GM19351 (cell line): Measurements from ENCODE around the gene PRR23E.

Experiments
- ATAC-seq: cut with Tn5 transposase; IDR thresholded peaks from one replicate; pipeline ENCODE4 v1.9.1; 2021; ENCODE audit warnings: mild to moderate bottlenecking, moderate library complexity; ENCODE audit not compliant: unreplicated experiment

Gene PRR23E

DNA sequence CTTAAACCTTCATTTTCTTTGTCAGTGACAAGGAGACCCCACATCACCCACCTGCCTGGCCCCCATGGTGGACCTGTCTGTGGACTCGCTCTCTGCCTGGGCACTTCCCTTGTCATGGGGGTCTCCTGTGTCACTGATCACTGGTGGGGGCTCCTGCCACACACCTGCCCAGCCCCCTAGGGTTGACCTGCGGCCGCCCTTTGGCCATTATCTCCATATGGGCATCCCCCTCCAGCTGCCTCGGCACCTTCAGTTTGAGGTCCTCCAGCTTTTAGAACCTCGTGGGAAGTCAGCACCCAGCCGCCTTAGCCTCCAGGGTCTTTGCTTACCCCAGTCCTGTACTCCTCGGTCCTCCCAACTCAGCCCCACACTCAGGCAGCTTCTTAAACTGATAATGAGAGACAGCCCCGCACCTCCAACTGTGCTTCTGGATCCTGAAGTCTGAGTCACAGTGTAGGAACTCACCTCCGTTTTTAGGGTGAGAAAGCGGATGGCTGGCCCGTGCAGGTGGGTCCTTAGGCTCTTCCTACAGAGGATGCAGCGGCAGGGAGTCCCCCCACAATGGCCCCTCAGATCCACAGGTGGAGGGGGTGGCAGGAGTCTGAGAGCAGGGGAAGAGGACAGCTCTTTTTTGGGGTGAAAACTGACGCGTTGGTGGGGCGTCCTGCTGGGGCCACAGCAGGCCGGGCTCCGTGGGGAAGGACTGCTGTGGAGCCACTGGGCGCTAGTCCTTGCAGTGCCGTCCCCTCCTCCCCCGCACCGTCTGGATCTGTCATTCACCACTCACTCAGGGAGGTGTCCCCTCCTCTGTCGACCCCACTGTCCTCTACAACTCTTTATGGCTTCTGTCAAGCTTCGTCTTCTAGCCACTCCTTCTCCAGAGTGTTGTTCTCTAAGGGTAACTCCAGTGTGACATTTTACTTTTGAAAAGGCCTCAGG is 8.7 kb upstream of the PRR23E start:
- no peak for ATAC-seq

GRCh38 chr3:127184870-127185216 is 8.1 kb upstream of the PRR23E start:
- no peak for ATAC-seq

GRCh38 chr3:127185268-127185667 is 7.7 kb upstream of the PRR23E start:
- no peak for ATAC-seq

GRCh38 chr3:127185962-127186674 is 6.8 kb upstream of the PRR23E start:
- no peak for ATAC-seq

GRCh38 chr3:127187316-127187715 is 5.6 kb upstream of the PRR23E start:
- no peak for ATAC-seq

DNA sequence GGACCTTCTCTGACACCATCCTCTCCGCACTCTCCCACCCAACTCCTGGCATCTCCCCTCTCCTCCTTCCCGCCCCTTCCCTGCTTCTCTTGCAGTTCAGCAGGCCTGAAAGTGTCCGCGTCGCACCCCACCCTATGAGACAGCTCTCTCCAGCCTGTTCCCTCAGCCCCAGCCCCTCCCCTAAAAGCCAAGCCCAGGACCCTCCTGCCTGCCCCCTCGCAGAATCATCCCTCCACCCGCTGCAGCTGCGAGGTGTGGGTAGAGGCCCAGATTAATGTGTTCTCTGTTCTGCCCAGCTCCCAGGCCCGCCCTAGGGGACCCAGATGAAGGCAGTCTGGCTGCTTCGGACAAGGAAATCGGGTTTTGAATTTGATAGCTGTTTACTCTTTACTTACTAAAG is 410 bp downstream of the PRR23E start:
- no peak for ATAC-seq

DNA sequence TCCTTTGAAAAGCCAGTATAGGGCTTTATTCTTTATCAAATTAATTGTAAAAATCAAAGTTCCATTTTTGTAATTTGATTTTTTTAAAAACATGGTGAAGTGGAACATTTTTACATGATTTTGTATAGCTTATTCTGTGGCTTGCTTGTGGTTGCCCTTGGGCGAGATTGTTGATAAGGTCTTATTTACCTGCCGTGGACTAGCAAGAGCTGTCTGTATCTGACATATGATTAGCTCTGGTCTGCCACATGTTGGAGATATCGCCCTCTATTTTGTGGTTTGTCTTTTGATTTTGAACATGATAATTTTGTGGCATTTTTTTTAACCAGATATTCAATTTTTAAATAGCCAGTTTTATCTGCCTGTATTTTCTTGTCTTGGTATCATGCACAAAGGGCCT is 844 bp downstream of the PRR23E start:
- no peak for ATAC-seq

GRCh38 chr3:127194601-127195187 is 1.8 kb downstream of the PRR23E start:
- ATAC-seq = no peak

- ATAC-seq = no peak
Measured at GRCh38 chr3:127195417-127195816, 2.5 kb downstream of the PRR23E start.

DNA sequence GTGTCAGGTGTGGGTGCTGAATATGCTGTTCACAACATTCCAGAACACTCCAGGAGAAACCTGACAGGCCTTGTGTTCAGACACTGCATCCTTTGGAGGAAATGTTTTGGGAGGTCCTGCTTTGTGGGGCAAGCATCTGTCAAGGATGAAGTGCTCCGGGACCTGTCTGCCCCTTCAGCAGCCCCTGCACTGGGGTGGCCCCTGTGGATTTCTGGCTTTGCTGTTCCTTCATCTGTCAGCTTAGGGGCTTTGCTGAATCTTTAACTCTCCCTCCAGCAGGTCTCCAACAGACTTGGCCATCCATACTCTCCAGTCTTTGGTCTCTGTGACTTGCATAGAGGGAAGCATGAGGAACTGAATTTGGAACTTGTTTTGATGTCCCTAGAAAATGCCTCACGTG is 3.1 kb downstream of the PRR23E start:
- no peak for ATAC-seq

DNA sequence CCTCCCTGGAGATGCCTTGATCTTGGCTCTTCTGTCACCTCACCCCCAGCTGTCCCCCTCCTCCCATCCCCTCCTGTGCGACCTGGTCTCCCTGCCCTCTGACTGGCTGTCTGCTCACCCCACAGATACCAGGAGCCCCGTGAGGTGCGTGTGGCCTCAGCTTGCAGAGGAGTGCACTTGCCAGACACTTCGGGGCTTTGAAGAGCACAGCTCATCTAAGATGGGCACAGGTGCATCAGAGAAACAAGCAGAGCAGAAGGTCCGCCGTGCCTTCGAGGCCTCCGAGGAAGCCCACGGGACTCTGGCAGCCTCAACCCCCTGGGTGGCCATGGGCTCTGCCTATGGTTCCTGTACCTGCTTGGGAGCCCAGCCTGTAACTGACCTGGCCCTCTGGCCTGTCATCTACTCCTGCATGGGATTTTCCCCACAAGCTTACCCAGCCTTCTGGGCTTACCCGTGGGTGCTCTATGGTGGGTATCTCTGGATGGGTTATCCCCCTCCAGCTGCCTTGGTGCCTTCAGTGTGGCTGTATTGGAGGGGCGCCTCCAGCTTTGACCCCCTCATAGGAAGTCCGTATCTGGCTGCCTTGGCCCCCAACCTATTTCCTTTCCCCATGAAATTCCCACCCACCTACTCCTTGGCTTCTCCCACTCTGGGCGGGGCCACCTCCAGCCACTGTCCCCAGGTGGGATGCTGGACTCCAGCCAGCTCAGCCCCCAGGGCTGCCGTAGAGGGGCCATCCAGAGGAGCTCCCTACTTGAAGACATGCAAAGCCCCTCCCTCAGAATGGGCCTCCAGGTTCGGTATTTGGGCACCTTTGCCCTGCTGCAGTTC is 3.8 kb downstream of the PRR23E start:
- no peak for ATAC-seq

DNA sequence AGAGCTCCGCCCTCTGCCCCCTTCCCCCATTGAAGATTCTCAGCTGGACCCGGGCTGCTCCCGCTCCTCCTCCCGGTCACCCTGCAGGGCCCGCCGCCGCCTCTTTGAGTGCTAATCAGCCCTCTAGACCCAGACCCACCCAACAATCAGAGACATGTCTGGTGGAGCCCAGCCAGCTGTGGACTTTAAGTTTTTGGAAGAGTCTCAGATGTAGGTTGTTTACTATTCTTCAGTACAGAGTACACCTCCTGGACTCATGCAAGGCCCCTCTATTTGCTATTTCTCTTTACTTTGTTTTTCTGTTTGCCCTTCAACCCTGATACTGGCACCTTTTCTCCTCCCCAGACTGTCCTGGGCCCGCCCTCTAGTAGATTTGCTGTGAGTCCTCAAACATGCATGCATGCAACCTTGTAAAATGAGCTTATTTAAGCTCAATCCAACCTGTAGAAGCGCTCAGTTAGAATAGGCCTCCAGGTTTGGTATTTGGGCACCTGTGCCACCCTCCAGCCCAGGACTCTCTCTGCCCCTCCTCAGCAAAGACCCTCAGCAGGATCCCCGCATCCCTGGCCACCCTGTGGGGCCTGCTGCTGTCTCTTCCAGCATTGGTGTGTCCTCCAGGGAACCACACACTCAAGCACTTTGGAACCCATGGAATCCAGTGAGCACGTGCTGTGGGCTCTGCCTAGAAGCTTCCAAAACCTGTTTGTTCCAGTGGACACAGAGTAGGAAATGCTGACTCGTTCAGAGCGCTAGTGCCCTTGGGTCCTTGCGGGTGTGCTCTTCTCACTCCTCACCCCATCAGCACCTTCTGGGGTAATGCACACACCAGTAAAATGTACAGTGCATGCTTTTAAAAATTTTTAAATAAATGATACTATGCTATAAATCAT is 4.6 kb downstream of the PRR23E start:
- ATAC-seq = no peak

DNA sequence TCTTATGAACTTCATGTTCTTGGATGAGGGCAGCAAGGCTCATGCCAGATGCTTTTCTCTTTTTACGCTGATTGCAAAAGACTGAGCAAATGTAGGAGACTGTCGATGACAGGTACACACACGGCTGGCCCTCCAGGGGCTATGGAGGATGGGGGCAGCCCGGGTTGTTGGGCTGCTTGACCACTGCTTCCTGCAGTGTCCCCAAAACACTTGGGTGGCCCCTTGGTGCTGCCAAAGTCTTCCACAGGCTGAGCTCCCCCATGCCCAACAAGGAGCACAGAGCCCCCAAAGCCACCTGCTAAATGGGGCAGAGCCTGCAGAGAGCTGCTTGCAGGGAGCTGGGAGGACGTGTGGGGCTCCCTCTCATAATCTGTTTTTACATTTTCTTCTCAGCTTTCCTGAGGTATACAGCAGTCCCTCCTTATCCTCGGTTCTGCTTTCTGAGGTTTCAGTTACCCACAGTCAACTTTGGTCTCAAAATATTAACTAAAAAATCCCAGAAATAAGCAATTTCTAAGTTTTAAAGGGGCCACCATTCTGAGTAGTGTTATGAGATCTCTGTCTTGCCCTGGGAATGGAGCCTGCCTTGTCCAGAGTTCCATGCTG is 7.3 kb downstream of the PRR23E start:
- no peak for ATAC-seq

GRCh38 chr3:127203024-127203423 is 10.1 kb downstream of the PRR23E start:
- no peak for ATAC-seq

DNA sequence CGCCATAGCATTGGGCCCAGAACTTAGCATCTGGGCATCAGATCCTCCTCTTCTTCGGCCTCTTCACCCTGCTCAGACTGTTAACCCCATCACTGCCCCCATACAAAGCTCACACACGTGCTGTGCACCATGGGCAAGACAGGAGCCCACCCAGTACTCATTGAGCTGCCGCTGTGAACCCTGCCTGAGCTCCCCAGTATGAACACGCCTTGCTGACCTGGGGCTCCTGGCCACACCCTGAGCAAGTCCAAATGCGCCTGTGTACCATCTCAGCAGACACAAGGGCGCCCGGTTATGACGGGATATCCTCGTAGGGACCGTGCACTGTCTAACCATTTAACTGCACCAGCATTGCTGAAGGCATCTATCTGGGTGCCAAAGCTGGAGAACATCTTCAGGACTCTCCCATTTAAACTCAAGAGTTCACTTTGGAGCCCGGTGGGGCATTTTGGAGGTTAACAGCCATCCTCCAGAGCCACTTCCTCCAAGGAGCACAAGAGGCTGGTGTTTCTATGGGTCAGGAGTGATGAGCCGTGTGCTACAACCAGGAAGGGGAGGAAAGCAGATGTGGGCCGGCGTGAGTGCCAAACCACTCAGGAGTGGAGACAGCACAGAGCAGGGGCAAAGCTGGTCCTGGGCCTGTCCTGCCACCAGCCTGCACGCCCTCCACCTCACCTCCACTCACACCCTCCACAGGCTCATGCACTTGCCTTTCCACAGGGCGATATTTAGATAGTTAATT is 12.1 kb downstream of the PRR23E start:
- ATAC-seq = no peak

DNA sequence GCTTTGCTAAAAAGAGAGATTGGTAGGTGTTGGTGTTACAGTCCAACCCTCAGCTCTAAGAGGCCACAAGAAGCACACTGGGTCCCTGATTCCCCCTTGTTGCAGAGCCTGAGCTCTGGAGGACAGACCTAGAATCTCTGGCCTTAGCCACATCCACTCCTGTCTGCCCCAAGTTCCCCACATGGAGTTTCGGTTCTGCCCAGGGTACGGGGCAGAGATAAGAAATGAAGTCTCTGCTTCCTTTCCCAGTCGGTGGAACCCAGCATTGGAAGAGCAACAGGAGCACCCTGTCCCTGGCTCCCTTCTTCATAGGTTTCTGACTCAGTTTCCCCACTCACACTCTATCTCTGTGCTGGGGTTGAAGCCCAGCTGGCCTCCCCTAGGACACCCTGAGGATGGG is 13.2 kb downstream of the PRR23E start:
- no peak for ATAC-seq

GRCh38 chr3:127206611-127207516 is 13.9 kb downstream of the PRR23E start:
- no peak for ATAC-seq
